C4-2B (cell line): Measurements from ENCODE around the gene WDR11.

Experiments
- ZFX ChIP-seq: fragments of 450-650 bp; IDR thresholded peaks from 2 replicates; pipeline ENCODE4 v1.6.1; 2017
- TF ChIP-seq, protein P1 (sequence below): fragments of 450-650 bp; conservative IDR thresholded peaks from 2 replicates; pipeline ENCODE4 v1.5.1; 2017; ENCODE audit warnings: mild to moderate bottlenecking

DNA sequence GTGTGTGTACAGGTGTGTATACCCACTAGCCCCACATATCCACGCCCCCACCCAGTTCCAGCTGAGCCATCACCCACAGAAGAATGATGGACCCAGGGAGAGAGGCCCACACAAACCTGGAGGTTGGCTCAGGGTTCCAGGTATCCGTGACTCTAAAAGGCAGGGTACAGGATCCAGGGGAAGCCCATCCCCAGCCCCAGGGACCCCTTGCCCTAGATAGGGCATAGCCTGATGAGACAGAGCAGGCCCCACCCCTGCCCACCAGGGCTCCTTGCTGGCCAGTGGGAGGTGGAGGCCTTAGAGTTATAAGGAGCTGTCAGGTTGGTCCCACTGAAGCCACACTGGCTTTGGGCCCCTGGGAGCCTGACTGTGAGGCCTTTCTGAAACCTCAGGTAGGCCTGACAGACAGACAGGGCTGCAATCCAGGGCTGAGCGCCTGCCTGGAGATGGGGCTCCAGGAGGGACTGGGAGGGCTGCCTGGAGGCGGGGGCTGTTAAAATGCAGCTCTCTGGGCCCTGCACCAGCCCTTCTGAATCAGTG, 93.5 kb downstream of the WDR11 start:
- TF ChIP-seq, protein P1, sequence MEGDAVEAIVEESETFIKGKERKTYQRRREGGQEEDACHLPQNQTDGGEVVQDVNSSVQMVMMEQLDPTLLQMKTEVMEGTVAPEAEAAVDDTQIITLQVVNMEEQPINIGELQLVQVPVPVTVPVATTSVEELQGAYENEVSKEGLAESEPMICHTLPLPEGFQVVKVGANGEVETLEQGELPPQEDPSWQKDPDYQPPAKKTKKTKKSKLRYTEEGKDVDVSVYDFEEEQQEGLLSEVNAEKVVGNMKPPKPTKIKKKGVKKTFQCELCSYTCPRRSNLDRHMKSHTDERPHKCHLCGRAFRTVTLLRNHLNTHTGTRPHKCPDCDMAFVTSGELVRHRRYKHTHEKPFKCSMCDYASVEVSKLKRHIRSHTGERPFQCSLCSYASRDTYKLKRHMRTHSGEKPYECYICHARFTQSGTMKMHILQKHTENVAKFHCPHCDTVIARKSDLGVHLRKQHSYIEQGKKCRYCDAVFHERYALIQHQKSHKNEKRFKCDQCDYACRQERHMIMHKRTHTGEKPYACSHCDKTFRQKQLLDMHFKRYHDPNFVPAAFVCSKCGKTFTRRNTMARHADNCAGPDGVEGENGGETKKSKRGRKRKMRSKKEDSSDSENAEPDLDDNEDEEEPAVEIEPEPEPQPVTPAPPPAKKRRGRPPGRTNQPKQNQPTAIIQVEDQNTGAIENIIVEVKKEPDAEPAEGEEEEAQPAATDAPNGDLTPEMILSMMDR = no peak
- no peak for TF ChIP-seq ZFX
